Right atrium auricular region (tissue), 2 donors: ENCODE measurements around the gene TESK1. TPM values are rescaled to one million over a fixed set of nuclear protein-coding genes. Genes with fewer than 3 reads are reported as not detected.

Experiments
- DNase-seq: peaks from one replicate; pipeline ENCODE4 v3.0.0-alpha.2; 2019; ENCODE audit warnings: low spot score
- H3K27ac ChIP-seq, 2 donors: fragments of 200-600 bp; sonication (generic); 1 replicate in 1 of 2; 2 replicates in 1 of 2; pipeline ENCODE4 v1.5.1; 2016 to 2019
- H3K27me3 ChIP-seq, 2 donors: fragments of 200-600 bp; sonication (generic); one replicate each; pipeline versions ENCODE4 v1.5.1 to v1.6.0; 2017 to 2019
- H3K36me3 ChIP-seq: fragments of 200-600 bp; sonication (generic); one replicate; pipeline ENCODE4 v1.5.1; 2016
- H3K4me1 ChIP-seq, 2 donors: fragments of 200-600 bp; sonication (generic); one replicate each; pipeline versions ENCODE4 v1.5.1 to v1.6.0; 2017 to 2019
- H3K4me3 ChIP-seq, 2 donors: fragments of 200-600 bp; sonication (generic); 1 replicate in 1 of 2; 2 replicates in 1 of 2; pipeline ENCODE4 v1.5.1; 2017 to 2019; ENCODE audit warnings: mild to moderate bottlenecking in 1 of 2, moderate library complexity in 1 of 2
- H3K9me3 ChIP-seq, 2 donors: fragments of 200-600 bp; sonication (generic); one replicate each; pipeline ENCODE4 v1.5.1; 2019
- total RNA-seq, 2 donors: library from RNA; depleted of rRNA; stranded (reverse); fragments of >200 nt; gene quantifications; one replicate each; pipeline ENCODE4 v1.1.0, GENCODE V29; 2016
- TF ChIP-seq, protein P1 (sequence below), 2 donors: fragments of 200-600 bp; sonication (generic); IDR thresholded peaks; one replicate each; pipeline ENCODE4 v1.5.1; 2019; ENCODE audit warnings: antibody characterized with exemption in 2 of 2

TESK1 gene
- total RNA-seq, 2 donors from 2014 or later = 16.5 to 28.0 TPM

DNA sequence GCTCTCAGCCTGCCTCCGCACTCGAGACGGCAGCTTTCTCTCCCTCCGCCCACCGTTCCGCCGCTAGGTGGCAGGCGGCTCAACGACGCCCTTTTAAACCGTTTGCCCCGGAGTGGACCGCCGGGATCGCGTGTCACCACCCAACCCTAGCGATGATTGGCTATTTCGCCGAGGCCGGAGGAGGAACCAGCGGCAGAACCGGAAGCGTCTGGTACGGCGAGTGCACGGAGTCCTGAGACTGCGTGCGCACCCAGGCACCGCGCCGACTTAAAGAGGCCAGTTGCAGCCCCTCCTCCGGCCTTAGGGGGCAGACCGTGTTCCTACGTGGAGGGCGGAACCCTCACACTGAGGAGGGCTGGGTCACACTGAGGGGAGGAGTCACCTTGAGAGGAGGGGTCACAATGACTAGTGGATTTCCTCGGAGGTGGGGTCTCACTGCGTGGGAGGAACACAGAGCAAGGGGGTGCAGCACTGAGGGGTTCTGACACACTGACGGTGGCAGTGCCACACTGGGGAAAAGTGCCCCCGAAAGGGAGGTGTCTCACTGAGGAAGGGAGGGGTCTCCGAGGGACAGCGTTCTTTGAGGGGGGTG, 980 bp upstream of the TESK1 start:
- Histone ChIP-seq H3K27ac (peak overlapping the region; percentile 92 to 98), H3K27me3 (no peaks in the 10 kb centered on the region), H3K36me3 (peaks cover 19% of the 10 kb centered on the region), H3K4me1 (peaks cover 0 to 26% of the 10 kb centered on the region in 2 donors), H3K9me3 (no peaks in the 10 kb centered on the region), H3K4me3 (peak overlapping the region; percentile 74 to 80)
- TF ChIP-seq, protein P1, sequence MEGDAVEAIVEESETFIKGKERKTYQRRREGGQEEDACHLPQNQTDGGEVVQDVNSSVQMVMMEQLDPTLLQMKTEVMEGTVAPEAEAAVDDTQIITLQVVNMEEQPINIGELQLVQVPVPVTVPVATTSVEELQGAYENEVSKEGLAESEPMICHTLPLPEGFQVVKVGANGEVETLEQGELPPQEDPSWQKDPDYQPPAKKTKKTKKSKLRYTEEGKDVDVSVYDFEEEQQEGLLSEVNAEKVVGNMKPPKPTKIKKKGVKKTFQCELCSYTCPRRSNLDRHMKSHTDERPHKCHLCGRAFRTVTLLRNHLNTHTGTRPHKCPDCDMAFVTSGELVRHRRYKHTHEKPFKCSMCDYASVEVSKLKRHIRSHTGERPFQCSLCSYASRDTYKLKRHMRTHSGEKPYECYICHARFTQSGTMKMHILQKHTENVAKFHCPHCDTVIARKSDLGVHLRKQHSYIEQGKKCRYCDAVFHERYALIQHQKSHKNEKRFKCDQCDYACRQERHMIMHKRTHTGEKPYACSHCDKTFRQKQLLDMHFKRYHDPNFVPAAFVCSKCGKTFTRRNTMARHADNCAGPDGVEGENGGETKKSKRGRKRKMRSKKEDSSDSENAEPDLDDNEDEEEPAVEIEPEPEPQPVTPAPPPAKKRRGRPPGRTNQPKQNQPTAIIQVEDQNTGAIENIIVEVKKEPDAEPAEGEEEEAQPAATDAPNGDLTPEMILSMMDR (IDR thresholded peaks at IDR 0.05) = peak; percentile 90 to 97
- DNase-seq = peak; percentile 100

DNA sequence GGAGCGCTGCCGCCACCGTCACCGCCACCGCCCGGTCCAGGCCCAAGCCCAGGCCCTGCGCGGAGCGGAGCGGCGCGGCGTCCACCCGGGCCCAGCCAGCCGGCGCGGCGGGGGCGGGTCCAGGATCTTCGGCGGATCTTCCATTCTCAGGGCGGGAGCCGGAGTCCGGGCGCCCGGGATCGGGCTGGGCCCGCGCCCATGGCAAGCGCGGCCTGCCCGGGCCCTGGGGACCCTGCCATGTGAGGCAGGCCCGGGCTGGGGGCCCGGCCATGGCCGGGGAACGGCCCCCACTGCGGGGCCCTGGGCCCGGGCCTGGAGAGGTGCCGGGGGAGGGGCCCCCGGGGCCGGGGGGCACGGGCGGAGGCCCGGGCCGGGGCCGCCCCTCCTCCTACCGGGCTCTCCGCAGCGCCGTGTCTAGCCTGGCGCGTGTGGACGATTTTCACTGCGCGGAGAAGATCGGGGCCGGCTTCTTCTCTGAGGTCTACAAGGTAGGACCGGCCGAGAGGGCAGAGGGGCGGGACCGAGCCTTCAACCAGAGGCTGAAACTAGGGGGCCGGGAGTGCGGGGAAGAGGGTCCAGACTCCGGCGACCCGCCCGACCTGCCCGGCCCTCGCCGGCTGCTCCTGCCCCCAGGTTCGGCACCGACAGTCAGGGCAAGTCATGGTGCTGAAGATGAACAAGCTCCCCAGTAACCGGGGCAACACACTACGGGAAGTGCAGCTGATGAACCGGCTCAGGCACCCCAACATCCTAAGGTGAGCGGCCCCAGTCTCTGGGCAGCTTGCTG, 482 bp downstream of the TESK1 start:
- no peaks in the 10 kb centered on the region for H3K9me3 ChIP-seq
- TF ChIP-seq, protein P1 (IDR thresholded peaks at IDR 0.05) = no peak
- peaks cover 27% of the 10 kb centered on the region for H3K36me3 ChIP-seq
- peak overlapping the region; percentile 74 to 80 for H3K4me3 ChIP-seq
- no peak for DNase-seq
- no peaks in the 10 kb centered on the region for H3K27me3 ChIP-seq
- H3K4me1 ChIP-seq = peaks cover 0 to 26% of the 10 kb centered on the region in 2 donors
- H3K27ac ChIP-seq = peak overlapping the region; percentile 80 to 98

DNA sequence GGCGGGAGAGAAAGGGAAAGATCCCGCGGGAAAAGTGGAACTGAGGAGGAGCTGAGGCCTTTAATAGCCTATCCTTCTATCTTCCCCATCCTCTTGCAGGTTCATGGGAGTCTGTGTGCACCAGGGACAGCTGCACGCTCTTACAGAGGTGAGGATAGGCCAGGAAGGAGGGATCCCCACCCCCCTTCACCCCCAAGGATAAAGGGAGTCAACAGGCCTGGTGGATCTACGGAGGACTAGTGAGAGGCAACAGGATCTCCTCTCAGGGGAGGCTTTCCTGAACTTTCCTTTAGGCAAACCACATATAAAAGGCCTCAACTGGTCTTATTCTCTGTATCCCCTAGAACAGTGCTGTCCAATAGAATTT, 1.1 kb downstream of the TESK1 start:
- Histone ChIP-seq H3K27me3 (no peaks in the 10 kb centered on the region), H3K36me3 (peaks cover 27% of the 10 kb centered on the region), H3K4me1 (peaks cover 0 to 26% of the 10 kb centered on the region in 2 donors), H3K9me3 (no peaks in the 10 kb centered on the region), H3K4me3 (peak overlapping the region; percentile 74 to 80), H3K27ac (peak overlapping the region; percentile 80 to 98)
- TF ChIP-seq, protein P1 (IDR thresholded peaks at IDR 0.05) = no peak
- no peak for DNase-seq

DNA sequence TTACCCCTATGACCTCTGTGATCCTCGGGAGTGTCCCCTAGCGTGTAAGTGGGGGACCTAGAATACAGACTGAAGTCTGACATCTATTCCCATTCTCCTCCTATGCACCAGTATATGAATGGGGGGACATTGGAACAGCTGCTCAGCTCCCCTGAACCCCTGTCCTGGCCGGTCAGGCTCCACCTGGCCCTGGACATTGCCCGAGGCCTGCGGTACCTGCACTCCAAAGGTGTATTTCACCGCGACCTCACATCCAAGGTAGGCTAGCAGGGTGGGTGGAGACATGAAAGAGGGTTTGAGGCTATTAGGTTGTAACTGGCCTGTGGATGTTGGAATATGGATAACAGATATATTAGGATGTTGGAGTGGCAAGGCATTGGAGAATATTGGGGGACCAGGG, 1.7 kb downstream of the TESK1 start:
- Histone ChIP-seq H3K9me3 (no peaks in the 10 kb centered on the region), H3K4me3 (peak overlapping the region in 1 of 2 donors; percentile 80), H3K27me3 (no peaks in the 10 kb centered on the region), H3K4me1 (peaks cover 0 to 26% of the 10 kb centered on the region in 2 donors), H3K27ac (no peak overlapping the region), H3K36me3 (peaks cover 27% of the 10 kb centered on the region)
- no peak for DNase-seq
- TF ChIP-seq, protein P1 (IDR thresholded peaks at IDR 0.05) = no peak

DNA sequence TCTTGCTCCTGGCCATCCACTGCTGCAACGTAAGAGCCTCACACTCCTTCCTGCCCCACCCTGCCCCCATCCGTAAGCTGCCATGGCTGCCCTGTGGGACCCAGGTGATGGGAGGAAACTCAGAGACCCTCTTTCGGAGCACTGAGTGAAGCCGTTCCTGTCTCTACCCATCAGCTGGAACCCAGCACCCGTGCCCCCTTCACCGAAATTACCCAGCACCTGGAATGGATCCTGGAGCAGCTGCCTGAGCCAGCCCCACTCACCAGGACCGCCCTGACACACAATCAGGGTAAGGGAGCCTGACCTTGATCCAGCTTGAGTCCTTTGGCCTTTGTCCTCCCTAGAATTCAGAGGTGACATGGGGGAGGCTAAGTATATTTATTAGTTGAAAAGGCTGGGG, 3.2 kb downstream of the TESK1 start:
- Histone ChIP-seq H3K27me3 (no peaks in the 10 kb centered on the region), H3K36me3 (peaks cover 27% of the 10 kb centered on the region), H3K9me3 (no peaks in the 10 kb centered on the region), H3K4me3 (no peak overlapping the region), H3K27ac (no peak overlapping the region), H3K4me1 (peaks cover 0 to 21% of the 10 kb centered on the region in 2 donors)
- no peak for DNase-seq
- TF ChIP-seq, protein P1 (IDR thresholded peaks at IDR 0.05) = no peak
